NK-92 (cell line): Measurements from ENCODE around the gene EGLN1.
"Not testable (repeated sequence)": the region's sequence is repeated elsewhere in the genome, so short reads cannot be mapped to it uniquely, and the experiment has no call there.

Source experiments
- DNase-seq: peaks from one replicate; lab custom pipeline; 2025; ENCODE audit not compliant: unreplicated experiment; lab: John Stamatoyannopoulos, UW

EGLN1 gene

DNA sequence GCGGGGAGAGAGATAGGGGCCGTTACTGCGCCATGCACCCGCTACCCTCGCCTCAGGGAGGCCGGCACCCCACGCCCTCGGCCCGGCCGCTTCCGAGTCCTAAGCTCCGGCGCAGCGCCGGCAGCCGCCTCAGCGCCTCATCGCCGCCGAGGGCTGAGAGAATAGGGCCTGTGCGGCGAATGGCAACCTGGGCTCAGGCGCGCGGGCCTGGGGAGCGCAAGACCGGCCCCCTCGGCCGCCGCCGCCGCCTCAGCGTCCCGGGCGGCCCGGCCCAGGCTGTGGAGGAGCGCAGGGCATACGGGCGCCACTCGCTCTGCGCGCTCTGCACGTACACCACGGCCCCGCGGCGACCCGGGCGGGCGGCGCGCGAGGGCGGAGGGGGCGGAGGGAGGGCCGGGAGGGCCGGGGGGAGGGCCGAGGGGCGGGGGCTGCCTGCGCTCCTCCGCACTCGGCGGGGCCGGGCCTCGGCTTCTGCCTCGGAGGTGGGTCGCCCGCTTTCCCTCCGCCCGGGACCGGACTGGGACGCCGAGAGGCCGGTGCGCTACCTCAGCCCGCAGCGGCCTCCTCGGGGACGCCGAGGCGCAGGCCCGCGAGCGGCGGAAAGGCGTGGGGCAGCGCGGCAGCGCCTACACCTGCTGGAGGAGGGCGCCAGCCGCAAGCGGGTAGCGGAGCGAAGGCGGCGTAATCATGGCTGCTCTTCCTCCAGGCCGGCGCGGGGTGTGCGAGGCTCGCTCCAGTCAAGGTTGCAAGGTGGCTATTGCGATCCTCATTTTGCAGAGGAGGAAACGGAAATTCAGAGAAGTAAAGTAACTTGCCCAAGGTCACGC, at the start of gene EGLN1:
Gene EGLN1 (minus strand): TSS at position 317 of the 827 bp plus-strand sequence. CDS start 399 bp downstream, outside the sequence.
- DNase-seq: no peak

DNA sequence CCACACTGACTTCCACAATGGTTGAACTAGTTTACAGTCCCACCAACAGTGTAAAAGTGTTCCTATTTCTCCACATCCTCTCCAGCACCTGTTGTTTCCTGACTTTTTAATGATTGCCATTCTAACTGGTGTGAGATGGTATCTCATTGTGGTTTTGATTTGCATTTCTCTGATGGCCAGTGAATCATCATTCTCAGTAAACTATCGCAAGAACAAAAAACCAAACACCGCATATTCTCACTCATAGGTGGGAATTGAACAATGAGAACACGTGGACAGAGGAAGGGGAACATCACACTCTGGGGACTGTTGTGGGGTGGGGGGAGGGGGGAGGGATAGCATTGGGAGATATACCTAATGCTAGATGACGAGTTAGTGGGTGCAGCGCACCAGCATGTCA, 49.4 kb upstream of the EGLN1 start:
- not testable (repeated sequence) for DNase-seq

DNA sequence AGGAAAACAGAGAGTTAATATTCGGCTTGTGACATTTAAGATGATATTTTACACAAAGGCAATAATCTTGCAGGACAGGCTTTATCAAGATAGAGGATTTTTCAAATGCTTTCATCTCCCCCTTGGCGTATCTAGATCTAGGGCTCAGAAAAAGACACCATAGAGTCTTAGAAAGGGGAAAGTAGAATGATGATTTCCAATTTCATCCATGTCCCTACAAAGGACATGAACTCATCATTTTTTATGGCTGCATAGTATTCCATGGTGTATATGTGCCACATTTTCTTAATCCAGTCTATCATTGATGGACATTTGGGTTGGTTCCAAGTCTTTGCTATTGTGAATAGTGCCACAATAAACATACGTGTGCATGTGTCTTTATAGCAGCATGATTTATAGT, 48.9 kb upstream of the EGLN1 start:
- not testable (repeated sequence) for DNase-seq

DNA sequence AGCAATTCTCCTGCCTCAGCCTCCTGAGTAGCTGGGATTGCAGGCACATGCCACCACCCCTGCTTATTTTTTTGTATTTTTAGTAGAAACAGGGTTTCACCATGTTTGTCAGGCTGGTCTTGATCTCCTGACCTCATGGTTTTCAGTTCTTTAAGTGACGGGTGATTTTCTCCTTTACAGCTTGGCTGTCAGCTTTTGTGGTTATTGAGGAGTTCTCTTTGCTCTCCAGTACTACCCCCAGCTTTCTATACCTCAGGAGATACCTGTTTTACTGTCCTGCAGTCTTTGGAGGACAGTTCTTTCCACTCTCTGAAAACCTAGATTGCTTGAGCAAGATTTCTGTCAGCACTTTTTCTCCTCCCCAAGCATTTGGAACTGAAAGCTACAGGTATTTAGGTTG, 45.9 kb upstream of the EGLN1 start:
- DNase-seq: no peak

DNA sequence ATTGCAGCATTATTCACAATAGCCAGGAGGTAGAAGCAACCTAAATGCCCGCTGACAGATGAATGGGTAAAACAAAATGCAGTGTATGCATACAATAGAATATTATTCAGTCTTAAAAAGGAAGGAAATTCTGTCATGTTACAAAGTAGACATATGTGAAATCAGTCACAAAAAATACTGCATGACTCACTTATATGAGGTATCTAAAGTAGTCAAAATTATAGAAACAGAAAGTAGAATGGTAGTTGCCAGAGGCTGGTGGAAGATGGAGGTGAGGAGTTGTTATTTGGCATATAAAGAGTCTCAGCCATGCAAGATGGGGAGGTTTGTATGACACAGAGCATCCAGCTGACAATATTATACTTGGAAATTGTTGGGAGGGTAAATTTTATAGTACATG, 43.0 kb upstream of the EGLN1 start:
- DNase-seq: no peak

DNA sequence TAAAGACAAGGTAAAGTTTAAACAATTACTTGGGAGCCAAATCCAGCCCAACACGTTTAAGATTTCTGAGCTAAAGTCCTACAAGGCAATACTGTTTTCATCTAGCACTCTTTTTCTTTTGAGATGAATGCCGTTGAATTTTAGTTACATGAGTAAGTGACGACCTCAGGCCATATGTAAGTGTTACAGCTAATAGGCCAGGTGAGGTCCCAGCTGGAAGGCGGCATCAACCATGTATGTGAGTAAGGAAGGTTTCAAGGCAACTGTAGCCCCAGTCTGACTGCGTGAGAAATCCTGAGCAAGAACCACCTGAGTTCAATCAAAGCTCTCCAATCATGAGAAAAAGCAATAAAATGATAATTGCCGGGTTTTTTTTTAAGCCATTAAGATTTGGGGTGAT, 41.5 kb upstream of the EGLN1 start:
- no peak for DNase-seq

DNA sequence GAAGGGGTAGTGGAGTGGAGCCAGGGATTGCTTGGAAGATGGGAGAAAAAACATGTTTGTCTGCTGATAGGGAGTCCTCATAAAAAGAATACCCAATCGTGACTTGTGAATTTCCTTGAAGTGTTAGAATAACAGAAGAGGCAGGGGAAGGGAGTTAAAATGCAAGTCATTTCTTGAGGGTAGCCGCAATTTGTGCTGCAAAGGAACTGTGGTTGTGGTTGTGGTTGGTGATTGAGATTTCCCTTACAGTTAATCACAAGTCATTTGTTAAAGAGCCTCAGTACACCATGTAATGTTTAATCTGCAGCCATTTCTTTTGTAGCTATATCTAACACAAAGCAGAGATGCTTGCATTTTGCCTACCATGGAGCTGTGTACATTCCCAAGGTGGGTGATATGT, 38.5 kb upstream of the EGLN1 start:
- DNase-seq: no peak

DNA sequence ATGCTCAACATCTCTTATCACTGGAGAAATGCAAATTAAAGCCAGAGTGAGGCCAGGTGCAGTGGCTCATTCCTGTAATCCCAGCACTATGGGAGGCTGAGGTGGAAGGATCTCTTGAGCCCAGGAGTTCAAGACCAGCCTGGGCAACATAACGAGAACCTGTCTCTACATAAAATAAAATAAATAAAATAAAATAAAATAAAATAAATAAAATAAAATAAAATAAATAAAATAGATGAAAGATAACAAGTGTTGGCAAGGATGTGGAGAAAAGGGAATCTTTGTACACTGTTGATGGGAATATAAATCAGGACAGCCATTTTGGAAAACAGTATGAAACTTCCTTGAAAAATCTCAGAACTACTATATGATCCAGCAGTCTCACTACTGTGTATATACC, 37.4 kb upstream of the EGLN1 start:
- not testable (repeated sequence) for DNase-seq

DNA sequence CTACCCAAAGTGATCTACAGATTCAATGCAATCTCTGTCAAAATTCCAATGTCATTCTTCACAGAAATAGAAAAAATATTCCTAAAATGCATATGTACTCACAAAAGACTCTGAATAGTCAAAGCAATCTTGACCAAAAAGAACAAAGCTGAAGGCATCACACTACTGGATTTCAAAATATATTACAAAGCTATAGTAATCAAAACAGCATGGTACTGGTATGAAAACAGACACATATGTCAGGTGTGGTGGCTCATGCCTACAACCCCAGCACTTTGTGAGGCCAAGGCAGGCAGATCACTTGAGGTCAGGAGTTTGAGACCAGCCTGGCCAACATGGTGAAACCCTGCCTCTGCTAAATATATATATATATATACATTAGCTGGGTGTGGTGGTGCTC, 35.9 kb upstream of the EGLN1 start:
- DNase-seq: not testable (repeated sequence)

DNA sequence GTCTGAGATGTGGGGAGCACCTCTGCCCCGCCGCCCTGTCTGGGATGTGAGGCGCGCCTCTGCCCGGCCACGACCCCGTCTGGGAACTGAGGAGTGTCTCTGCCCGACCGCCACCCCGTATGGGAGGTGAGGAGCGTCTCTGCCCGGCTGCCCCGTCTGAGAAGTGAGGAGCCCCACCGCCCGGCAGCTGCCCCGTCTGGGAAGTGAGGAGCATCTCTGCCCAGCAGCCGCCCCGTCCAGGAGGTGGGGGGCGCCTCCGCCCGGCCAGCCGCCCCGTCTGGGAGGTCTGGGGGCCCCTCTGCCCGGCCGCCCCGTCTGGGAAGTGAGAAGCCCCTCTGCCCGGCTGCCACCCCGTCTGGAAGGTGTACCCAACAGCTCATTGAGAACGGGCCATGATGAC, 32.0 kb upstream of the EGLN1 start:
- DNase-seq: not testable (repeated sequence)

DNA sequence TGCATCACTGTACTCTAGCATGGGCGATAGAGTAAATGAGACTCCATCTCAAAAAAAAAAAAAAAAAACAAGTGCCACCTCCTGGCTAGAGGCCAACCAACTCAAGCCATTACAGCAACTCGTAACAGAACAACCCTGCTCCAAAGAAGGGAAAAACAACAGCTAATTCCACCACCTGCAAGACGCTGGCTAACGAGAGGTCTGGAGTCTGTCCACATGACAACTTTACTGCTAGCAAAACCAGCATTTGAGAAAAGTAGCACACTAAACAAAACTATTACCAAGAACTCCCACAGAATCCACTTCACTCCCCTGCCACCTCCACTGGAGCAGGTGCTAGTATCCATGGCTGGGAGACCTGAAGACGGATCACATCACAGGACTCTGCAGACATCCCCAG, 24.1 kb upstream of the EGLN1 start:
- DNase-seq: no peak

DNA sequence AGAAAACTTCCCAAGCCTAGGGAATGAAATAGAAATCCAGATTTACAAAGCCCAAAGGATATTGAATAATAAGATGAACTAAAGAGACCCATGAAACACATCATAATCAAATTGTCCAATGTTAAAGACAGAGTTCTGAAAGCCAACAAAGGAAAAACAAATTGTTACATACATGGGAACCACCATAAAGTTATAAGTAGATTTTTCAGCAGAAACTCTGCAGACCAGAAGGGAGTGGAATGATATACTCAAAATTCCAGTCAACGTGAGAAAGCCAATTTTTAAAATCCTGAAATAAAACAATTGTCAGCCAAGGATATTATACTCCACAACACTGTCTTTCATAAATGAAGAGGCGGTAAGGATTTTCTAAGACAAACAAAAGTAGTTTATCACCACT, 22.0 kb upstream of the EGLN1 start:
- no peak for DNase-seq

DNA sequence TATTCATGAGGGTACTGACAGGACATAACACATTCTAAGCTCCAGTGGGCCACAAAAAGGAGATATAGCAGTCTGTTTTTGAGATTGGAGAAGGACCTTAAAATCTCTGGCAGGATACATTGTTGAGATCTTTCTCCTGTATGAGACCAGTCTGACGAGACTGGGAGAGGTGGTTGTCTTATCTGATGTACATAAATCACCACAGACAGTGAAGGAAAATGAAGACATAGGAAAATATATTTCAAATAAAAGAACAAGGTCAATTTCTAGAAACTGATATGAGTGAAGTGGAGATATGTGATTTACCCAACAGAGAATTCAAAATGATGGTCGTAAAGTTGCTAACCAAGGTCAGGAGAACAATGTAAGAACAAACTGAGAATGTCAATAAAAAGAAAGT, 21.3 kb upstream of the EGLN1 start:
- no peak for DNase-seq

DNA sequence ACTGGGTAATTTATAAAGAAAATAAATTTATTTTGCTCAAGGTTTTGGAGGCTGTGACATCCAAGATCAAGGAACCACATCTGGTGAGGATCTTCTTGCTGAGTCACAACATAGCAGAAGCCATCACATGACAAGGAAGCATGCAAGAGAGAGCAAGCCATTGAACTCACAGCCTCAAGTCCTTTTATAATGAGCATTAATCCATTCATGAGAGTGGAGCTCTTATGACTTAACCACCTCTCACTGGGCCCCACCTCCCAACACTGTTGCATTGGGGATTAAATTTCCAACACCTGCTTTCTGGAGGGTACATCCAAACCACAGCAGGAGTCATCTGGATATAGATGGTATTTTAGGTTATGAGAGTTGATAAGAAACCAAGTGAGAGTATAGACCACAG, 20.6 kb upstream of the EGLN1 start:
- no peak for DNase-seq

DNA sequence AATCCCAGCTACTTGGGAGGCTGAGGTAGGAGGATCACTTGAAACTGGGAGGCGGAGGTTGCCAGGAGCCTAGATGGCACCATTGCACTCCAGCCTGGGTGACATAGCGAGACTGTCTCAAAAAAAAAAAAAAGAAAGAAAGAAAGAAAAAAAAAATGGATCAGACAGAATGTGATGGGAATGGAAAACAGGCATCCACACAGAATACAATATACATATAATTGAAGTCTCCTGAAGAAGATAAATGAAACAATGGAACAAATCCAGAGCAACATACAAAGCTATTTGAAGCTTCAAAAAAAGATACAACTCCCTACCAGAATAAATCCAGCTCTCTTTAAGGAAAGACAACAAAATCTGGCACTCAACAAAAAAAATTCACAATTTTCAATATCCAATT, 10.9 kb upstream of the EGLN1 start:
- DNase-seq: no peak

DNA sequence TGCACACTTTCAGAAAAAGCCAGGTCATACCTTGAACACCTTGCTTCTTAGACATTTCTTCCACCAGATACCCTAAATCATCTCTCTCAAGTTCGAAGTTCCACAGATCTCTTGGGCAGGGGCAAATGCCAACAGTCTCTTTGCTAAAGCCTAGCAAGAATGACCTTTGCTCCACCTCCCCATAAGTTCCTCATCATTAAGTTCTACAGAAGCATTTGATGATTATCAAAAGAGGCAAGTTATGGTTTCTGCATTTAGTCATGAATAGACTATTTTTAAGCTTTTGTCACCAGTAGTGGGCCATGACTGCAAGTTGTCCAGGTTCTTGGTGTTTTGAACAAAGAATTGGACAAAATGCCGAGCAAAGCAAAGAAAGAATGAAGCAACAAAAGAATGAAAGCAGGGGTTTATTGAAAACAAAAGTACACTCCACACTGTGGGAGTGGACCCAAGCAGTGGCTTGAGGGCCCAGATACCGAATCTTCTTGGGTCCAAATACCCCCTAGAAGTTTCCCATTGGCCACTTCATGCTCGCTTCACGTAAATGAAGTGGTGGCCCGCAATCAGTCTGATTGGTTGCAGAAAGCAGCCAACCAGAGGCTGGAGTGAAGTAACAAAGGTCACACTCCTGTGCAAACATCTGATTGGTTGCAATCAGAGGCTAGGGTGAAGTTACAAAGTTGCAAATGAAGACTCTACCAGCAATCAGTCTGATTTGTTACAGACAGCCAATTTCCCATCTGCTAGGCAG, 9.8 kb upstream of the EGLN1 start:
- DNase-seq: no peak

DNA sequence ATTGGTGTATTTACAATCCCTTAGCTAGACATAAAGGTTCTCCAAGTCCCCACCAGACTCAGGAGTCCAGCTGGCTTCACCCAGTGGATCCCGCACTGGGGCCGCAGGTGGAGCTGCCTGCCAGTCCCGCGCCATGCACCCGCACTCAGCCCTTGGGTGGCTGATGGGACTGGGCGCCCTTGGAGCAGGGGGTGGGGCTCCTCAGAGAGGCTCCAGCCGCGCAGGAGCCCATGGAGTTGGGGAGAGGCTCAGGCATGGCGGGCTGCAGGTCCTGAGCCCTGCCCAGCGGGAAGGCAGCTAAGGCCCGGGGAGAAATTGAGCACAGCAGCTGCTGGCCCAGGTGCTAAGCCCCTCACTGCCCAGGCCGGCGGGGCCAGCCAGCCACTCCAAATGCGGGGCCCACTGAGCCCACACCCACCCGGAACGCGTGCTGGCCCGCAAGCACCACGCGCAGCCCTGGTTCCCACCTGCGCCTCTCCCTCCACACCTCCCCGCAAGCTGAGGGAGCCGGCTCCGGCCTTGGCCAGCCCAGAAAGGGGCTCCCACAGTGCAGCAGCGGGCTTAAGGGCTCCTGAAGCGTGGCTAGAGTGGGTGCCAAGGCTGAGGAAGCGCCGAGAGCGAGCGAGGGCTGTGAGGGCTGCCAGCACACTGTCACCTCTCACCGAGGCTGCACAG, 8.7 kb upstream of the EGLN1 start:
- DNase-seq: not testable (repeated sequence)

DNA sequence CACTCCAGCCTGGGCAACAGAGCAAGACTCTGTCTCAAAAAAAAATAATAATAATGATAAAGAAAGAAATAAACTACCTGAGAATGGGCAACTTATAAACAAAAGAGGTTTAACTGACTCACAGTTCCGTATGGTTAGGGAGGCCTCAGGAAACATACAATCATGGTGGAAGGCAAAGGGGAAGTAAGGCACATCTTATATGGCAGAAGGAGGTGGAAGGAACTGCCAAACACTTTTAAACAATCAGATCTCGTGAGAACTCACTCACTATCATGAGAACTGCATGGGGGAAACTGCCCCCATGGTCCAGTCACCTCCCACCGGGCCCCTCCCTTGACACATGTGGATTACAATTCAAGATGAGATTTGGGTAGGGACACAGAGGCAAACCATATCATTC, 6.3 kb upstream of the EGLN1 start:
- no peak for DNase-seq

DNA sequence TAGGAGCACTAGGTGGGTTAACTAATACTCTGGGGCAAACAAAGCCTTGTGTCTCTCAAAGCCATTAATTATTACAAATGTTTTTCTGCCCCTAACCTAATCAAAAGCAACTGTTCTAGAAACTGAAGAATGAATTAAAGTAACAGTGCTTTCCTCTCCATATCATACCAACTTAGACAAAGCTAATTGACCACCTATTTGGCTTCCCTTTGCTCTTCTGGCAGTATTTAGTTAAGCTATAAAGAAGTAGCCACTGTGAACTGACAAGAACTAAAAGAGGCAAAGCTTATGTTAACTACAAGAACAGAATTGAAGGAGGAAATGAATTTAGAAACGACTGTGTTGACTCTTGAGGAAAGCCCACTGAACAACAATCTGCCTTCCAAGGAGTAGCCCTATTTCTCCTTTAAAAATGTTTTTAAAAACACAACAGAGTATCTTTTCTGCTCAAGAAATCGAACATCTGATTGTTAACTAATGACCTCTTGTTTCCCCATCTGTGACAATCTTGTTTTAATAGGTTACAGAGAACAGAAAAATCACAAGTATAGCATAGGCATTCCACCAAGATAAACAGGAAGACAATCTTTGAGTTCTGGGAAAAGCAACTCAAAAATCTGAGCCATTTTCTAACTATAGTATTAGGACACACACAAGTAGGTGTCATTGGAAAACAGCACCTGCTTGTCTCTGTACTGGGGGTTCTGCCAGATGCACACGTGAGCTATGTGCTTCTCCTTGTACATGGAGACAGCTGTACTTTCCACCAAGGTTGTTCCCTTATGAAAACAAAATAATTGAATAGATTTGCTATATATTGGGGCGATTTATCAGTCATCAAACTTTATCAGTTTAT, 3.1 kb upstream of the EGLN1 start:
- no peak for DNase-seq

DNA sequence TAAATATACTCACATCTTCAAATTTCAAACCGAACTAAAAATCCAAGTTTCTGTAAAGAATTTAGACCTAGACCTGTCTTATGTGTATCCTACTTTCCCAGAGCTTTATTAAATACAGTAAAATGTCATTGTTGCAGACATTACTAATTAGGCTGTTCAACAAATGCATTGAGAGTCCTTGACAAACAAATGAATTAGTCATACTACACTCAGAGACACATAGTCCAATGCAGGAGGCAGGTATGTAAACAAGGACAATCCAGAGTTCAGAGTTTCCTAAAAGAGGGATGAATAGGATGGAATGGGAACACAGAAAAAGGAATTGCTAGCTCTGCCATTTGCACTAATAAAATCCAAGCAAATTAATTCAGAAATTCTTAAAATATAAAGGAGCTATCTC, 1.6 kb upstream of the EGLN1 start:
- no peak for DNase-seq

DNA sequence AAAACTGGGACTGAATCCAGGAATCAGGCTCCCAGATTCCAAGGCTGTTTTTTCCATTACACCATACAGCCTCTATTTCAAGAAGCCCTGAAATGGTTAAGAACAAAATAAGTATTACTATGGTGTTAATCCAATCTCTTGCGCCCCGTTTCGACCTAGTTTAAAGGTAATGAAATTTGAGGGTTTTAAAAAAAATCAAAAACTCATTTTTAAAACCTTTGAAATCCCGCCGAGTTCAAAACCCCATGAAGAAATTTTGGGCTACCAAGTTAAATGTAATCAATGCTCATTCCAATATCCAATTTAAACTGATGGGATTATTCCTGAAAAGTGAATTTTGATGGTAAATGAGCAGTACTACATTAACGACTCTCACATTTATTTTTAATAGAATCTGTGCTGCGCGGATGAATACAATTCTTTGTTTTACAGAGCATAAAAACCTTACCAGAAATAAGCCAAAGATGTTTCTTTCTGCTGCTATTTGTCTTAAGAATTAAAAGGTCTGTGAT, 767 bp upstream of the EGLN1 start:
- no peak for DNase-seq
